GM21576 (cell line): ENCODE measurements around the gene ARHGEF1.

Experiments used
- ATAC-seq: cut with Tn5 transposase; IDR thresholded peaks from one replicate; pipeline ENCODE4 v1.9.1; 2021; ENCODE audit warnings: mild to moderate bottlenecking, moderate library complexity; ENCODE audit not compliant: unreplicated experiment

ARHGEF1 gene

DNA sequence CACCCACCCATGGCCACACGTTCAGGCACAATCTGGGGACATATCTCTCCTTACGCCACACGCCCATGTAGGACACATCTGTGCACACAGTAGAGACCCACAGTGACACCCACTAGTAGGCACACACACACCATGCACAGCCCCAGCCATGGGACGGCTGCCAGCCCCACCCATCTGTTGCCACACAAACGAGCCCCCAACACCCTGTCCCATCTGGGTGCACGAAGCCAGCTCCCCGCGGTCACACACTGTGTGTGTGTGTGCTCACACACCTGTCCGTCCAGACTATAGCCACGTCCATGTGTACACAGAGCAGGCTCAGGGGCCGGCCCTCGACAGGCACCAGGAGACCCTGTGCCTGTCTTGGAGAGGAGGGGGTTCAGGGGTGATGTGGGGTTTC is 34.7 kb downstream of the ARHGEF1 start:
- ATAC-seq, result no peak

DNA sequence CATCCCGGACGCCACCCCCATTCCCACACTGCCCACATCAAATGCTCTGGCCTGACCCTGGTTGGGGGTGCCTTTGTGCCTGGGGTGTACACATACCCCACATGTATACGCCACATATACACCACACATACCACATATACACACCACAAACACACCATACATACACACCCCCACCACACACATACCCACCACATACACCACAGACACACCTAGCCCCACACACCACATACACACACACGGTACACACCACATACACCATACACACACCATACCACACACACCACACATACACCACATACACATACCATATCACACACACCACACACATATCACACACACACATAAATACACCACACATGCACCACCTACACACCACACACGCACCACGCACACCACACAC is 35.1 kb downstream of the ARHGEF1 start:
- no peak for ATAC-seq

DNA sequence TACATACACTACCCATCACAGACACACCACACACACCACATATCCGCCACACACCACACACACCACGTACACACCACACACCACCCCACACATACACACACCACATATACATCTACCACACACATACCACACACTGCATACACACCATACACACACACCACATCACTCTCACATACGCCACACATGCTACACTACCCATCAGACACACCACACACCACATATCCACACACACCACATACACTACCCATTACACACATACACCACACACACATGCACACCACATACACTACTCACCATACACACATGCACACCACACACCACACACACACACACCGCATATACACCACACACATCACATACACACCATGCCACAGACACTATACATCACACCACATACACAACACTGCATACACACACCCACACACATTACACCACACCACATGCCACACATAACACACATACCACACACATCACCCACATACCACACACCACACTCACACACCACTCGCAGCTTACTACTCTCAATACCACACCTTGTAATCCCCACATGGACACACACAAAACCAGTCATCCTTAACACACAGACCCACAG is 35.8 kb downstream of the ARHGEF1 start:
- ATAC-seq, result no peak

DNA sequence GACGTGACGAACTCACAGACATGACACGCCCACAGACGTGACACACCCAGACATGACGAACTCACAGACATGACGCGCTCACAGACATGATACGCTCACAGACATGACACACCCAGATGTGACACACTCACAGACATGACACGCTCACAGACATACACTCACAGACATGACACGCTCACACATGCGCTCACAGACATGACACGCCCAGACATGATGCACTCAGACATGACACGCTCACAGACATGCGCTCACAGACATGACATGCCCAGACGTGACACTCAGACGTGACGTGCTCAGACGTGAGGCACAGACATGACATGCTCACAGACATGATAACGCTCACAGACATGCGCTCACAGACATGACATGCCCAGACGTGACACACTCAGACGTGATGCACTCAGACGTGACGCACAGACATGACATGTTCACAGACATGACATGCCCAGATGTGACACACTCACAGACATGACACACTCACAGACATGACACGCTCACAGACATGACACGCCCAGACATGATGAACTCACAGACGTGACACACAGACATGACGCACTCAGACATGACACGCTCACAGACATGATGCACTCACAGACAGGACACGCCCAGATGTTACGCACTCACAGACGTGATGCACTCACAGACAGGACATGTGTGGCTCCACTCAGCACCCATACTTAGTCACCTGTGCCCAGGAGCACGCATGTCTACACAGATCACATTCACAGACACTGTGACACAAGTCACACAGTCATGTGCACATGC is 37.1 kb downstream of the ARHGEF1 start:
- ATAC-seq, result no peak

DNA sequence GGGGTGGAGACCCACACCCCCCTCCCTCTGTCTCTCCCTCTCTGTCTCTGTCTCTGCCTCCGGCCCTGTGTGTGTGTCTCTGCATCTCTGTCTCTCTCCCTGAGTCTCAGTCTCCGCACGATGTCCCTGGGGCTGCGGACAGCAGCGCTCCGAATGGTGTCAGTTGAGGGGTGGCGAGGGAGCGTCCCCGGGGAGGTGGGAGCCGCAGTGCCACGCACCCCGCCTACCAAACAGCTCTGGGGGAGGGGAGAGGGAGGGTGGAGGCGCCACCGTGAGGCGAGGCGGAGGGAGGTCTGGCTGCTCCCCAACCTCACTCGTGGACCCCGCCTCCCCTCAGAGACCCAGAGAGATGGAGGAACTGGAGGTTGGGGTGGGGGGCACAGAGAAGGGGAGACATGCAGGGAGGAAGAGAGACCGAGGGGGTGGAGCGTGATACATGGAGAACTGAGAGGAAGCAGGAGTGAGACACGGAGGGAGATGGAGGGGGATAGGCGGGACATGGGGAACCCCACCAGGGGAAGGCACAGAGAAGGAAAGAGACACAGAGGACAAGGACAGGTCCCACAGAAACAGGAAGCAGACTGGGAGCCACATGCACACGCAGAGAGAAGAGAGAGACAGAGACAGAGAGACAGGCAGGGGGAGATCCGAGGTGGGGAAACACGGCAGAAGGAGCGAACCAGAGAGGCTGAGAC is 38.0 kb downstream of the ARHGEF1 start:
- ATAC-seq, result no peak

DNA sequence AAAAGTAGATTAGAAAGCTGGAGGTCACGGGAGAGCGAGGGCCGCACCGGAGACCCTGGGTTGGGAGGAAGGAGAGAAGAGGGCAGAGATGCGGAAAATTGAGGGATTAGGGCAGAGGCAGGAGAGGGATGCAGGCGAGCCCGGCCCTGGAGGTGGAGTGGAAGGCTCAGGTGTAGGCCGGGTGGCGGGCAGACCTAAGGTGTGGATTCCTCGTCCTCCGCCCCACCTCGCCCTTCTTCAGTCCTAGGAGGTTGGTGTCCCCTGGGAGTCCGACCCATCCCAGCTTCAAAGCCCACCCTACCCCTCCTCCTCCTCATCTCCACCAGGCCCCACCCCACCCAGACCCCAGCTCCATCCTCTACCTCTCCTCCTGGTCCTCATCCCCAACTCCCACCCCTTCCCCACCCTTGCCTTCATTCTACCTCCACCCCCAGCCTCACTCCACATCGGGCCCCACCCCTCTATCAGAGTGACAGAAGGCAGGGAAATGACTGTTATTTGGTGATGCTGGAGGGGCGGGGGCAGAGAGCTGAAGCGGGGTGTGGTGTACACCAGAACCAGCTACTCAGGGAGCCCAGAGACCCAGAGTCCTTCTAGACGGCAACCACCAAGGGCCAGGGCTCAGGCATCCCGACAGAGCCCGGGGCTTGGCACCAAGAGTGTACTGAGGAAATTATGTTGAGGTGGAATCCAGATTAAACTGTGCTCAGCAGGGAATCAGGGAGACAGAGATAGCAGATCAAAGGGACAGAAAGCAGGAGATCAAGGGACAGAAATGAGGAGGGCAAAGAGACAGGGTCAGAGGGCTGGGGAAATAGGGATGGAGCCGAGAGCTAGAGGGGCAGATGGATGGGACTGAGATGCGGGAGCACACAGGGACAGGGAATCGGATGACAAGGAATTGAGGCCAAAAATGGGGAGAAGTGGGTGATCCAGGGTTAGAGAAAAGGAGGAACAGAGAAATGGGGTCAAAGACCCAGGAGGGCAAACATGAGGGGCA is 38.9 kb downstream of the ARHGEF1 start:
- ATAC-seq, result no peak

DNA sequence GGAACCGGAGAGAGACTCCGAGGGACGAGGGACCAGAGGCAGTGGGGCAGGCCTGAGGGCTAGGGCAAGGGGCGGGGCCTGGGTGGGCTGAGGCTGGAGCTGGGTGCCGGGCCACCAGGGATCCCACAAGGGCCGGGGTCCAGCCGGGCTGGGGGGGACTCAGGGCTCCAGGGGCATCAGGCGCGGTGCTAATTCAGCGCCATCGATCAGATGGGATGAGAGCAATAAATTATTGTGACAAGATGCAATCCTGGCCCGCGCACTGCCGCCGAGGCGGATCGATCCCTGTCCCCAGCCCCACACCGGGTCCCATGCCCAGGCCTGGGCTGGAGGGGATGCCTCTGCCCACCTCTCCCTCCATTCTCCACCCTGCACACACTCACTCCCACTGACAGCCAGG is 39.6 kb downstream of the ARHGEF1 start:
- no peak for ATAC-seq

DNA sequence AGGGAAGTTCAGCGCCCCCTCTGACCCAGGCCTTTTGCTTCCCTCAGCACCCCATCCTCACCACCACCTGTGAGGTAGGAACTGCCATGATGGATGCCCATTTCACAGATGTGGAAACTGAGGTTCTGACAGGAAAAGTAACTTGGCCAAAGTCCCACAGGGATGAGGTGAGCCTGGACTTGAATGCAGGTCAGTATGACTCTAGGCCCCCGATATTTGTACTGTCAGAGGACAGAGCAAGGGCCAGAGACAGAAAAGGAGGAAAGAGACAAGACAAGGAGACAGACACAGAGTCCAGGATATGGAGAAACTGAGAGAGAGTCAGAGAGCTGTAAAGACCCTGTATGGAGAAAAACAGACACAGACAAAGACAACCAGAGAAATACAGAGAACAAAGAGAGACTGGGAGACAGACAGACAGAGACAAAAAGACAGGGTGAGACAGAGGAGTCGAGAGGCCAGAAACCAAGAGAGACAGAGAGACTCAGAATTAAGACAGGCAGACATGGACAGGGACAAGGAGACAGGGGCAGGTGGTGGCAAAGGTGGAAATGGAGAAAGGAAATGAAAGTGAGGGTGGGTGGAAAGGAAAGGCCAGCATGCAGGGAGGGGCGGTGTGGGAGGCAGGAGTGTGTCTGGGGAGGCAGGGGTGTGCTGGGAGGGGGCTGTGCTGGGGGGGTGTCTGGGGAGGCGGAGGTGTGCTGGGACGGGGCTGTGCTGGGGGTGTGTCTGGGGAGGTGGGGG is 40.2 kb downstream of the ARHGEF1 start:
- no peak for ATAC-seq

DNA sequence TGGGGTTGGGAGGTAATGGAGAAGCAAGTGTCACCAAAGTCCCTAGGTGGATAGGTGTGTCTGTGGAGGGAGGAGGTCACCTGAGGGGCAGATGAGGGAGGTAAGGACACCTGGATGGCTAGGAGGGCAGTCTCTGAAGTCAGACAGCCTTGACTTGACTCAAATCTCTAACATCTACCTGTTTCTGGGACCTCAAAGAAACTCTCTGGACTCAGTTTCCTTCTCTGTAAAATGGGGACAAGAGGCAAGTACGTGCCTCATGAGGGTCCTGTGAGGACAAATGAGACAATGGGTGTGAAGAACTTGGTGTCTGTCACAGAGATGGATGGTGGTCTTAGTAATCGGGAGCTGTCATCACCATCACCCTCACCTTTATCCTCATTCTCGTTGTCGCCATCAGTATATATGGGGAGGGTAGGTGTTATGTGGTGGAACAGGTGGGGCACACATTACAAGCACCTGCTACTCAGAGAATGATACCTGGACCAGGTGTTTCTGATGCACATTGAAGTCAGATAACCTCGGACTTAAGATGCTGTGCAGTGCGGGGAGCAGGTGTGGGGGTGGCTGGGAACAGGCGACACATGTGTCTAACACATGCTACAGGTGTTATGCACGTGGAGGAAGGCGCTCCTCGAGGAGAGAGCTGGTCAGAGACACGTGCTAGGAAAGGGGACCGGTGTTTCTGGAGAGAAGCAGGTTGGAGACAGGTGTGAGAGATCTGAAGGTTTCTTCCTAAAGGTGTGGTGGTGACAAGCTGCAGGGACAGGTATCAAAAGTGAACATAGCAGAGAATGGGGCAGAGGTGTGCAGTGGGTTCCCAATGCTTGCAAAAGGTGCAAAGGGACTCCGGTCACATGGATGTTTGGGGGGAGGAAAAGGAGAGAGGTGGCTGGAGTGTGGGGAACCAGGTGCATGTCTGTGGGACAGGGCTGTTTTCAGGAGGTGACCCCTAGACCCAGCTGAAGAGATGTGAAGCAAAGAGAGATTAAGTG is 41.5 kb downstream of the ARHGEF1 start:
- ATAC-seq, result no peak

DNA sequence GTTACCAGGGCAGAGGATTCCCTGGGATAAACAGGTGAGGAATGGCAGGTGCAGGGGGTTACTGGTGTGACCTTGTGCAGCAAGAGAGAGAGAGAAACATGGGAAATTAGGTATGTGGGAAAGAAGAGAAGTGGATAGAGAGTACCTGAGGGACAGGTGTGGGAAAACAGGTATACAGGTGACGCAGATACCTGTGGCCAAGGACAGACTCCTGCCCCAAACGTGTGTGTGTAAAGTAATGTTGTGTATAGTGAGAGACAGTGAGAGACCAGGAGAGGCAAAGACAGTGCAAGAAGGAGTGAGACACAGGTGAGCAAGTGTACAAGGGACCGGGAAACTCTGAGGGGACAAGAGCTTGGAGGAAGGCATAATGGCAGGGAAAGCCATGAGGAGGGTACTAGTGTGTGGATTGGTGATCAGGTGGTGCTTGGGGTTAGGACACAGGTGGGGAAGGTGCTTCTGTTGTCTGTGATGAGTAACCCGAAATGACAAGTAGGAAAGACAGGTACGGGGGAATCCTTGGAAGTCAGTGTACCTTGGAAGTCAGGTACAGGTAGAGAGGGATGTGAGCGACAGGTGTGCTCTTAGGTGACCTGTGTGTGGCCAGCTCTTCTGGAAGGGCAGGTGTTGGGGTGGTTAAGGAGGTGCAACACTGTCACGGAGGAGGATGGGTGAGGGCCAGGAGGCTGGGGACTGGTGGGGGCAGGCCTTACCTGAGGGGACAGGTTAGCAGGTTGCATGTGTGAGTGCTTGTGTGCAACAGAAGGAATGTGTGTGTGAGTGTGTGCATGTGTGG is 42.4 kb downstream of the ARHGEF1 start:
- ATAC-seq, result no peak

DNA sequence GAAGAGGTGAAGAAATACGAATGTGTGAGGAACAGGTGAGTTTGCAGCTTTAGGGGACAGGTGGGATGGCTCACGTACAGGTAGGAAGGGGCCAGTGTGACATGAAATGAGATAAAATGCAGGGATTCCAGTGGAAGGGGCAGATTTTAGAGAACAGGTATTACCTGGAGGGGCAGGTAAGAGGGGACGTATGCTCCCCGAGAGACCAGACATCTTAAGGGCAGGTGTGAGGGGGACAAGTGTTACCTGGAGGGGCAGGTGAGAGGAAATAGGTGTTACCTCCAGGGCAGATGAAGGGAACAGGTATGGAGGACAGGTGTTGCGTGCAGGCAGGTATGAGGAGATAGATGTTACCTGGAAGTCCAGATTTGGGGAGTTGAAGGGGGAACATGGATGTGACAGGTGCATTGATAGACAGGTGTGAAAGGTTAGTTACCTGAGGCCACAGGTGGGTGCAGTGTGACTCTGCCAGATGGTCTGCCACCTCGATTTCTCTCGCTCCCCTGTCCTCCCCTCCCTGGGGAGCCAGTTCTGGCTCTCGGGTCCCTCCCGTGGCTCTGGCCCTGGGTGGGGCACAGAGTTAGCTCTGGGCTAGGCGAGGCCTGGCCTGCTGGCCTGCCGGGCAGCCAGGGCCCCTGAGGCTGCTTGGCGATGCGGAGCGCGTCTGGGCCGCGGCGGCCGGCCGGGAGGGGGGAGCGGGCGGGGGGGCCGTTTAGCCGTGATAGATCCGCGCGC is 43.2 kb downstream of the ARHGEF1 start:
- ATAC-seq, result no peak

DNA sequence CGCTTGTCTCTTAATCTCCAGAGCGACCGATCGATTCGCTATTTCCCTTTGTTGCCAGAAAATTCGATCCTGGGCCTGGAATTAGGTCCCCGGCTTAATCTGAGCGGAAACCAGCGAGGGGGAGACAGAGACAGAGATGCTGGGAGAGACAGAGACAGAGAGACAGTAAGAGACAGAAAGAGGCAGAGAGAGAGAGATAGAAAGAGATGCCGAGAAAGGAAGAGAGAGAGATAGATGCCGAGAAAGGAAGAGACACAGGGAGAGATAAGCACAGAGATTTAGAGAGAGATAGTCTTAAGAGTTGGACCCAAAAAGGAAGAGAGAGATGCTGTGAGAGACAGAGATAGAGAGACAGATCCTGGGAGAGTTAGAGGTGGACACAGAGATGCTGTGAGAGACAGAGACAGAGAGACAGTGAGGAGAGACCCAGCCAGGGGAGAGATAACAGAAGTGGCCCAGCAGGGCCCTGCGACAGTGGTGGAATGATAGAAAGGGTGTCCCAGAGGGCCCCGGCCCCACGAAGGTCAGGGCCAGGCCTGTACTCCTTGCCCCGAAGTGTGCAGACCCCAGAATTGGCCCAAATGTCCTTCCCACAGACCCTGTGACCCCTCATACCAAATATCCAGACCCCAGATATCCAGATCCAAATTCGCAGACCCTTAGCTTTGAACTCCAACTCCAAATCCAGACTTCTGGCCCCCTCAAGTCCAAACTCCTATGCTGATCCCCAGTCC is 43.9 kb downstream of the ARHGEF1 start:
- no peak for ATAC-seq

DNA sequence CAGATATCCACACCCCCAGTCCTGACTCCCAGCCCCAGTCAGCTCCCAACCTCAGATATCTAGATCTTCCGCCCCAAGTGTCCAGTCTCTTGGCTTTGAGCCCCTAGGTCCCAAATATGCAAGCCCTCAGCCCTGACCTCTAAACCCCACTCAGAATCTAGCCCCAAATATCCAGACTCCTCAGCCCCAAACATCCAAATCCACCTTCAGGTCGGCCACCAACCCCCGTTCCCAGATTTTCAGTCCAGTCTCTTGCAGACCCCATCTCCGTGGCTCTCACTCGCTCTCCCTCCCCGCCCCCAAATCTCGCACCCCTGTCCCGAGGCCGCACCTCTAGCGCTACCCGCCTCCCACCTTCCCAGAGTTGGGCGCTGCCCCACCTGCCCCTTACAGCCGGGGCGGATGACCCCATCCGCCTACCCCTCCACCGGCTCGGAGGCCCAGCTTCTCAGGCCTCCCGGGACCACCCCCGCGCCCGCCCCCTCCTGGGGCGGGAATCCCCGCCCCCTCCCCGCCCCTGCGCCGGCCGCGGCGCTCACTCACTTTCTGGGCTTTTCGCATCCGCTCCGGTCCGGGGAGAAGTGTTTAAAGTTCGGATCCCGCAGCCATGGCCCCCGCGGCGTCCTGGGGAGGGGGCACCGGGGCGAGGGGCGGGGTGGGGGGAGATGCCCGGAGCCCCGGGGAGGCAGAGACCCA is 44.7 kb downstream of the ARHGEF1 start:
- no peak for ATAC-seq

DNA sequence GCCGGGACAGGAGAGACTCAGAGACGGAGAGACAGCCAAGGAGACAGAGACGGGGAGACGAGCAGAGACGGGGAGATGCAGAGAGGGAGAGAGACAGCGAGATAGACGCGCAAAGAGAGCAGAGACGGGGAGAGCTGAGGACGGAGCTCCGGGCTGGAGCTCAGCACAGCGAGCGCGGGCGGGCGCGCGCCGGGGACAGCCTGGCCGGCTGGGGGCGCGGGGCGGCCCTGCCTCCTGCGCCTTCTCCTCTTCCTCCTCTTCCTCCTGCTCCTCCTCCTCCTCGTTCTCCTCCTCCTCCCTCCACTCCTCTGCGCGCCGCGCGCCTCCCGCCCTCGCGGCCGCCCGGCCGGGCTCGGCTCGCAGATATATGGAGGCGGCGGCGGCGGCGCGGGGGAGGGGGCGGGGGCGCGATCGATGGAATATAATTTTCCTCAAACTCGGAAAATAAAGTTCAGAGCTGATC is 45.3 kb downstream of the ARHGEF1 start, which contains the start of gene ERFL:
ERFL (minus strand) TSS at position 229 of the 463 bp plus-strand sequence. CDS start 15,530 bp downstream, outside the sequence.
- no peak for ATAC-seq

DNA sequence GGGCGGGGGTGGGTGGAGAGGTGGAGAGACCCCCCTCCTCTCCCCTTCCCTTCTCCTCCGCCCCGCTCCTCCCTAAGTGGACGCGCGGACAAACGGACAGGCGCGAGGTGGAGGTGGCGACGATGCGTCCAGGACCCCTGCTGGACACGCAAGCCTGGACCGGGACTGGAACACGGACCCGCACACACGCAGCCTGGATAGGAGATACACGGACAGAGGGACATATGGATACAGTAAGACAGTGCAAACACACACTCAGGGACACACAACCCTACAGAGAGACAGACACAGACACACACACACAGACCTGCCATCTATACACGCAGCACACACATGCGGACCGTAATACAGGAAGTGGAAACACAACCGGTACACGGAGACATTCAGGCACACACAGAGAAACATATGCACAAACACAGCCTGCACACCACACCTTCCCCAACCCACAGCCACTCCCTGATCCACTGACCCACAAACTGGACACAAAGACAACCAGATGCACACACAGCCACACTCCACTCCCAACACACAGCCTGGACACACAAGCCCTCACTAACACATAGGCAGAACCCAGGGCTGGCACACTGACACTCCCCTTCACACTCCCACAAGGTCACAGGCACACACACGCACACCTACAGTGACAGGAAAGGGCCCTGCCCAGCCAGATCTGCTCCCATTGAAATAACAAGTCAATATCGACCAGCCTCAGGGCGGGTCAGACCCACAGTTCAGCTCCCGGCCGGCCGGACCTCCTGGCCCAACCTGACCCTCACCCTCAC is 46.0 kb downstream of the ARHGEF1 start:
- ATAC-seq, result no peak
